Esophagus squamous epithelium (tissue), 5 donors: ENCODE results near the gene CEP164. TPM values are rescaled to one million over a fixed set of nuclear protein-coding genes. Genes with fewer than 3 reads are reported as not detected.

ENCODE experiments used
- DNase-seq: peaks from one replicate; lab custom pipeline; 2025; lab: John Stamatoyannopoulos, UW
- H3K27ac ChIP-seq, 4 donors: fragments of 200-600 bp; sonication (generic); one replicate each; pipeline ENCODE4 v1.5.1; 2016 to 2019; ENCODE audit warnings: mild to moderate bottlenecking in 1 of 4
- H3K27me3 ChIP-seq, 4 donors: fragments of 200-600 bp; sonication (generic); 1 replicate in 3 of 4; 2 replicates in 1 of 4; pipeline versions ENCODE4 v1.5.1 to v1.6.0; 2017 to 2021; ENCODE audit warnings: antibody characterized with exemption in 1 of 4
- H3K36me3 ChIP-seq, 3 donors: fragments of 200-600 bp; sonication (generic); one replicate each; pipeline ENCODE4 v1.5.1; 2016 to 2019
- H3K4me1 ChIP-seq, 3 donors: fragments of 200-600 bp; sonication (generic); one replicate each; pipeline ENCODE4 v1.5.1; 2017 to 2019
- H3K4me3 ChIP-seq, 4 donors: fragments of 200-600 bp; sonication (generic); 1 replicate in 3 of 4; 2 replicates in 1 of 4; pipeline ENCODE4 v1.5.1; 2016 to 2019; ENCODE audit warnings: mild to moderate bottlenecking in 2 of 4, moderate library complexity in 1 of 4
- H3K9me3 ChIP-seq, 3 donors: fragments of 200-600 bp; sonication (generic); one replicate each; pipeline ENCODE4 v1.5.1; 2016 to 2019
- POLR2A ChIP-seq, 4 donors: fragments of 450-650 bp; IDR thresholded peaks; one replicate each; pipeline ENCODE4 v1.6.1; 2017; ENCODE audit warnings: antibody characterized with exemption in 4 of 4, mild to moderate bottlenecking in 4 of 4, moderate library complexity in 3 of 4
- WGBS, 2 donors: methylation state at CpG; one replicate each; pipeline ENCODE4 v1.1.5; 2018; 5-methylcytosine and 5-hydroxymethylcytosine counted together
- intact Hi-C: fragments of 100-400 bp; cut with DNase I; formaldehyde crosslinking; loops from one replicate; pipeline ENCODE4 v1.15.0; 2022
- total RNA-seq, 4 donors: library from RNA; depleted of rRNA; stranded (reverse); fragments of >200 nt; gene quantifications; one replicate each; pipeline ENCODE4 v1.1.0, GENCODE V29; 2016
- TF ChIP-seq, protein P1 (sequence below), 6 experiments: fragments of 450-650 bp in 4 of 6; fragments of 200-600 bp in 2 of 6; sonication (generic) in 2 of 6; IDR thresholded peaks; one replicate each; pipeline ENCODE4 v1.5.1; 2016 to 2019; ENCODE audit warnings: antibody characterized with exemption in 6 of 6, mild to moderate bottlenecking in 4 of 6, moderate library complexity in 4 of 6
- donor health status: DM: yes; HTN: yes; CAD: no.

CEP164 gene
- total RNA-seq, 4 donors from 2014 or later = 7.3 to 20.0 (median 13.0) TPM

DNA sequence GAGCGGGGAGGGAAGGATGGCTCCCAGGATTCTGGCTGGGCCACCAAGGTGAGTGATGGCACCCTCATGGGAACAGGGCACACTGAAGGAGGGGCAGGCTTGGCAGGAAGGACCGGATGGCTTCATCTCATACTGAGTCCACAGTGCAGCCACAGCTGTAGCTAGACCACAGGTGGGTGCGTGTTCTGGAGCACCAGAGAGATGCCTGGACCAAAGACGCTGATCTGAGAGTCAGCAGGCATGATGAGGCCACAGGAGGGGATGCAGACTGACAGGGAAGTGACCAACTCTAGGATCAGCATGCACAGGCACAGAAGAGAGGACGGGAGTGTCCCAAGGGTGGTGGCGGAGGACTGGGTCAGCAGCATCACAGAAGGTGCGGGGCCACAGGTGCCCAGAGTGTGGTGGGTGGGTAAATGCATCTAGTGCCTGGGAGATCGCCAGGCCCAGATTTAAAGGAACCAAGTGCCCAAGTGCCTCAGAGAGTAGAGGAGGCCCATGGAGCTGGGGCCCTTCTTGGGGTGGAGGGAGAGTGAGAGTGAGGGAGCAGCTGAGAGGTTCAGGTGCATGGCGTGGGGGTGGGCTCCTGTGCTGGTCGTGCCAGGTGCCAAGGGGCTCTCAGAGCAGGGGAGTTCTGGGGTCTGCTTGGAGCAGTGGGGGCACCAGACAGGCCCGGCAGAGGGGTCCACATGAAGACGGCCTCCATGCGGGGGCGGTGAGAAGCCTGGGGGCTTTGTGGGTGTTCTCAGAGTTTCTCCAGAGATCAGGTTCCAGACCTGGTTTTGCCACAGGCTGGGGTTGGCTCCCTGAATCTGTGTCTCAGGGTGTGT, 113.7 kb downstream of the CEP164 start:
- H3K9me3 ChIP-seq = no peaks in the 10 kb centered on the region
- no peak for TF ChIP-seq POLR2A (IDR thresholded peaks at IDR 0.05)
- TF ChIP-seq, protein P1, sequence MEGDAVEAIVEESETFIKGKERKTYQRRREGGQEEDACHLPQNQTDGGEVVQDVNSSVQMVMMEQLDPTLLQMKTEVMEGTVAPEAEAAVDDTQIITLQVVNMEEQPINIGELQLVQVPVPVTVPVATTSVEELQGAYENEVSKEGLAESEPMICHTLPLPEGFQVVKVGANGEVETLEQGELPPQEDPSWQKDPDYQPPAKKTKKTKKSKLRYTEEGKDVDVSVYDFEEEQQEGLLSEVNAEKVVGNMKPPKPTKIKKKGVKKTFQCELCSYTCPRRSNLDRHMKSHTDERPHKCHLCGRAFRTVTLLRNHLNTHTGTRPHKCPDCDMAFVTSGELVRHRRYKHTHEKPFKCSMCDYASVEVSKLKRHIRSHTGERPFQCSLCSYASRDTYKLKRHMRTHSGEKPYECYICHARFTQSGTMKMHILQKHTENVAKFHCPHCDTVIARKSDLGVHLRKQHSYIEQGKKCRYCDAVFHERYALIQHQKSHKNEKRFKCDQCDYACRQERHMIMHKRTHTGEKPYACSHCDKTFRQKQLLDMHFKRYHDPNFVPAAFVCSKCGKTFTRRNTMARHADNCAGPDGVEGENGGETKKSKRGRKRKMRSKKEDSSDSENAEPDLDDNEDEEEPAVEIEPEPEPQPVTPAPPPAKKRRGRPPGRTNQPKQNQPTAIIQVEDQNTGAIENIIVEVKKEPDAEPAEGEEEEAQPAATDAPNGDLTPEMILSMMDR (IDR thresholded peaks at IDR 0.05) = no peak
- no peaks in the 10 kb centered on the region for H3K36me3 ChIP-seq
- intact Hi-C loops = no loop called here
- WGBS, 2 donors = 82 to 87% methylated on average over 12 to 13 of the region's 14 CpGs
- H3K4me3 ChIP-seq = no peak overlapping the region
- peaks cover 0 to 58% (median 0%) of the 10 kb centered on the region in 4 donors for H3K27me3 ChIP-seq
- no peak for DNase-seq
- H3K4me1 ChIP-seq = peaks cover 0 to 8% (median 0%) of the 10 kb centered on the region in 3 donors
- H3K27ac ChIP-seq = no peak overlapping the region

DNA sequence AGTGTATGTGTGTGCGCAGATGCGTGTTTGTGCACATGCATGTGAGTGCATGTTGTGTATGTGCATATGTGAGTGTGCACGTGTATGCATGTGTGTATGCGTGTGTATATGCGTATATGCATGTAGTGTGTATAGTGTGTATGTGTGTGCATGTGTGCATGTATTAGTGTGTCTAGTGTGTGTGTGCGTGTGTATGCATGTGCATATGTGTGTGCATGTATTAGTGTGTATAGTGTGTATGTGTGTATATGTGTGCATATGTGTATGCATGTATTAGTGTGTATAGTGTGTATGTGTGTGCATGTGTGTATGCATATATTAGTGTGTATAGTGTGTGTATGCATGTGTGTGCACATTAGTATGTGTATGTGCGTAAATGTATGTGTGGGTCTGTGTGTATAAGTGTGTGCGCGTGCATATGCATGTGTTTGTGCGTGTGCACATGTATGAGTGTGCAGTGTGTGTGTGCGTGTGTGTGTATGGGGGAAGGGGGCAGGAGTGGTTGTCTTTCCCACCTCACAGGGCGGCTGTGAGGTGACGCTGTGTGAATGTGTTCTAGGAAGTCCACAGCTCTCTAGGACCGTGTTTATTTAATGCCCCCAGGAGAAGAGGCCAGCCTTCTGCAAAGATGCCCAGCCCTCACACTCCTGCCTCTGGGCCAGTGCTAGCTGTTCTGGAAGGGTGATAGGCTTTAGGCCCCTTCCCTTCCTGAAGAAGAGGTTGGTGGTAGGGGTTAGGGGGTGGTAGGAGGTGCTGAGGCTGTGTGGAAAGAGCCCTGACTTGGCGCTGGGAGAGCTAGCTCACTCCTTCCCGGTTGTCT, 114.6 kb downstream of the CEP164 start:
- Histone ChIP-seq H3K4me3 (no peak overlapping the region), H3K36me3 (no peaks in the 10 kb centered on the region), H3K27me3 (peaks cover 0 to 59% (median 0%) of the 10 kb centered on the region in 4 donors), H3K27ac (no peak overlapping the region), H3K9me3 (no peaks in the 10 kb centered on the region), H3K4me1 (peaks cover 0 to 8% (median 0%) of the 10 kb centered on the region in 3 donors)
- DNase-seq = no peak
- WGBS, 2 donors = 85 to 90% methylated on average over 15 of the region's 16 CpGs
- intact Hi-C loops = no loop called here
- no peak for TF ChIP-seq POLR2A (IDR thresholded peaks at IDR 0.05)
- TF ChIP-seq, protein P1 (IDR thresholded peaks at IDR 0.05) = no peak

DNA sequence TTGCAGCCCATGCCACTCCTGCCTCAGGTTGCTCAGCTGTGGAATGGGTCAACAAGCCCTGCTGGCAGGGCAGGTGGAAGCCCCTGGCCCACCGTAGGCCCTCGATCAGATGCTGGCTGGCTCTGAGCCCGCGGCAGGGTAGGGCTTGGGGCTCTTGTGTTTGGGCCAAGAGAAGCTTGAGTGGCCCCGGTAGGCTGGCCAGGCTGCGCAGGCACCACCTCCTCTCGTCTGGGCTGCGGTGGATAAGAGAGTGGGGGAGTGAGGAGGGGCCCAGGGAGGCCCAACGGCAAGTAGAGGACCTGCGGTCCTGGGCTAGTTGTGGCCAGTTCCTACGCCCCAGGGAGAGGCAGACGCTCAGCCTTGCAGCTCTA, 115.2 kb downstream of the CEP164 start:
- H3K27me3 ChIP-seq = peaks cover 0 to 53% (median 0%) of the 10 kb centered on the region in 4 donors
- intact Hi-C loops = no loop called here
- H3K9me3 ChIP-seq = no peaks in the 10 kb centered on the region
- H3K4me3 ChIP-seq = no peak overlapping the region
- peaks cover 0 to 8% (median 0%) of the 10 kb centered on the region in 3 donors for H3K4me1 ChIP-seq
- no peak for DNase-seq
- TF ChIP-seq, protein P1 (IDR thresholded peaks at IDR 0.05) = no peak
- TF ChIP-seq POLR2A (IDR thresholded peaks at IDR 0.05) = no peak
- WGBS, 2 donors = 52% methylated on average over 5 of the region's 12 CpGs; no CpG with 5 or more reads in 1 of the 2 donors
- H3K27ac ChIP-seq = no peak overlapping the region
- H3K36me3 ChIP-seq = no peaks in the 10 kb centered on the region

DNA sequence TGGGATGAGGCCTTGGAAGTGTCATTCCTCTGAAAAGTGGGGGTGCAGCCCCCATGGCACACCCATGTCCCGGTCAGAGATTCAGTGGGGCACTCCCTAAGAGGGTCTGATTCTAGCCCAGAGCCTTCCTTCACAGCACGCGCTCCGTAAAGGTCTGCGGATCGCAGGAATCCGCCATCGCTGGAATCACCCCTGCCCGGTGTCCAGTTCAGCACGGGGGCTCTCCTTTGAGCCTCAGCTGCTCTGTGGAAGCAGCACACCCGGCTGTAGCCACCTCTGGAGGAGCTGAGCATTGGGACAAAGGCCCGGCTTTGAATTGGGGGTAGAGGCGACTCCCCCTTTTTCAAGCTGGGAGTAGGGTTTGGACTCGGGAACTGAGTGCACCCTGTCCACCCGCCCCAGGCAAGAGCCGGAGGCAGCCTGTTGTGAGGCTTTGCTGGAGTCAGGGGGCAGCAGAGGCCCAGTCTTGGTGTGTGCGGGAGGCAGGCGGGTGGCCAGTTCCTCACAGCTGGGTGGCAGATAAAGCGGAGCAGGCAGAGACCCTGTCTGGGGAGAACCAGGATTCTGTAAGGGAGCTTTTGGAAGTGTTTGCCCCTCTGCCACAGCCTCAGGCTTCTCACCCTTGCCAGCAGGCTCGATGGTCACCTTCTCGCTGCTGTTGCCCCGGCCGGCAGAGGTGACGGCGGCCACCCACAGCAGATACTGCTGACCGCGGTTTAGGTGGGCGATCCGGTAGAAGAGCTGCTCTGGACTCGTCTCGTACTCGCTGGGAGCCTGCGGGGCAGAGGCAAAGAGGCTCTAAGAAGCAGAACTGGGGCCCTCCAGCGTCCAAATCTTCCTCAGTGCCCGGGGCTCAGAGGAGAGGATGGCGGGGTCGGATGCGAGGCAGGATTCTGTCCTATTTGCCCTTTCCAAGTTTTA, 115.9 kb downstream of the CEP164 start:
- 55 to 83% methylated on average over 3 to 5 of the region's 38 CpGs for WGBS, 2 donors

More for the DNA sequence above, 115.9 kb downstream of the CEP164 start:
- no peak for DNase-seq
- Histone ChIP-seq H3K4me1 (peaks cover 0 to 8% (median 0%) of the 10 kb centered on the region in 3 donors), H3K27ac (no peak overlapping the region), H3K4me3 (no peak overlapping the region), H3K9me3 (no peaks in the 10 kb centered on the region), H3K36me3 (no peaks in the 10 kb centered on the region), H3K27me3 (peaks cover 0 to 50% (median 0%) of the 10 kb centered on the region in 4 donors)
- intact Hi-C loops = no loop called here
- TF ChIP-seq, protein P1 (IDR thresholded peaks at IDR 0.05) = peak in 1 of 6 experiments; percentile 14
- no peak for TF ChIP-seq POLR2A (IDR thresholded peaks at IDR 0.05)
